Measurements from ENCODE around the gene IL4I1.
"Not testable (repeated sequence)": the region's sequence is repeated elsewhere in the genome, so short reads cannot be mapped to it uniquely, and the experiment has no call there.

The IL4I1 gene, protein sequence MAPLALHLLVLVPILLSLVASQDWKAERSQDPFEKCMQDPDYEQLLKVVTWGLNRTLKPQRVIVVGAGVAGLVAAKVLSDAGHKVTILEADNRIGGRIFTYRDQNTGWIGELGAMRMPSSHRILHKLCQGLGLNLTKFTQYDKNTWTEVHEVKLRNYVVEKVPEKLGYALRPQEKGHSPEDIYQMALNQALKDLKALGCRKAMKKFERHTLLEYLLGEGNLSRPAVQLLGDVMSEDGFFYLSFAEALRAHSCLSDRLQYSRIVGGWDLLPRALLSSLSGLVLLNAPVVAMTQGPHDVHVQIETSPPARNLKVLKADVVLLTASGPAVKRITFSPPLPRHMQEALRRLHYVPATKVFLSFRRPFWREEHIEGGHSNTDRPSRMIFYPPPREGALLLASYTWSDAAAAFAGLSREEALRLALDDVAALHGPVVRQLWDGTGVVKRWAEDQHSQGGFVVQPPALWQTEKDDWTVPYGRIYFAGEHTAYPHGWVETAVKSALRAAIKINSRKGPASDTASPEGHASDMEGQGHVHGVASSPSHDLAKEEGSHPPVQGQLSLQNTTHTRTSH

DNA sequence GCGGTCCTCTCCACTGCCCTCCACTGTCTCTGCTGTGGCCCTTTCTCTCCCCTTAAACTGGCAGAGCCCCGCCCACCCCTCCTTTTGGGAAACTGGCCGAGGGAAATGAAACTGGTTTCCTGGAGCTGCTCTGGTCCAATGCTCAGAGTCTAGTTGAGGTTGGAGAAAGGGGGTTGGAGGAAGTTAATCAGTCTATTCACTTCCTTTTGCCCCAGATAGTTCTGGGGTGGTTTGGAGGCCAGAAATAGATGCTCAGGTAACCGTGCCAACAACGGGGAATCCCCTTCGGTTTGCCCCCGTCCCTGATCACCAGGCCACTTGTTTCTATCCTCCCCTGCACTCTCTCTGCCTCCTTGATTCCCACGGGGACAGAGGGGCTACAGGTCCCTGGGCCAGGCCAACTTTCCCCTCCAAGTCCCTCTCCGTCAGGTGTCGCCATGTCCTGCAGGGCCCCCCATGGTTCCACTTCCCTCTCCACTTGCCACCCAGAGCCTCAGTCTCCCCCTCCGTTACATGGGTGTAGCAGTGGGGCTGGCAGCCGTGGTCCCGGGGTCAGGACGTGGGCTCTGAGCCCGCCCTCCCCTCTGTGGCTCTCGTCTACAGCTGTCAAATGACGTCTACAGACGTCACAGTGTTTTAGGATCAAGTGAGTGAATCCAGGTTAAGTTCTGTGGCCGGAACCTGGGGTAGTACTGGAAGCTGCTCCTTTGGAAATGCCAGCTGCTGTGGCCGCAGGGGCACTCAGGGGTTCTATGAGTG is at the start of gene IL4I1:
Gene IL4I1, minus strand, starts transcription at position 25 of the 759 bp plus-strand sequence. CDS start 727 bp downstream, outside the sequence.
- peak; percentile 78 for DNase-seq (ENCODE audit: low spot score)

DNA sequence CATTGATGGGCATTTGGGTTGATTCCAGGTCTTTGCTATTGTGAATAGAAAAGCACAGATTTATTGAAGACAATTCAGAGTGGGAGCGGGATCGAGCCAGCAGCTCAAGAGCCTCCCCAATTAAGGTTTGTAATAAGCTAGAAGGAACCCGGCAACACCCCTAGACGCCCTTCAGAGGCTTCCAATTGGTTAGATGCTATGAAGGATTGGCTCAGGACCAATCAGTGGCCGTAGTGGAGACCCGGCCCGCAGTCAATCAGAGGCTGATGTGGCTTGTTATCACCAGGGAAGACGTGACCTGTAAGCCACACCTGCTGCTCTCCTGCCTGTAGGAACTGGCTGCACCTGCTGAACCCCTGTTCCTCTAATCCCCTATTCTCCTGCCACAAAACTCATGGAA is 49.7 kb upstream of the IL4I1 start:
- DNase-seq (ENCODE audit: low spot score): no peak

DNA sequence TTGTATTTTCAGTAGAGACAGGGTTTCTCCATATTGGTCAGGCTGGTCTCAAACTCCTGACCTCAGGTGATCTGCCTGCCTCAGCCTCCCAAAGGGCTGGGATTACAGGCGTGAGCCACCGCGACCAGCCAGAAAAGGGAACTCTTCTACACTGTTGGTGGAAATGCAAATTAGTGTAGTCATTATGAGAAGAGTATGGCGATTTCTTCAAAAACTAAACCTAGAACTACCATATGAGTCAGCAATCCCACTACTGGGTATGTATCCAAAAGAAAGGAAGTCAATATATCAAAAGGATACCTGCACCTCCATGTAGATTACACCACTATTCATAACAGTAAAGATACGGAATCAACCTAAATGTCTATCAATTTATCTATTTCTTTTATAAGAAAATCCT is 47.9 kb upstream of the IL4I1 start:
- DNase-seq (ENCODE audit: low spot score): peak; percentile 55

DNA sequence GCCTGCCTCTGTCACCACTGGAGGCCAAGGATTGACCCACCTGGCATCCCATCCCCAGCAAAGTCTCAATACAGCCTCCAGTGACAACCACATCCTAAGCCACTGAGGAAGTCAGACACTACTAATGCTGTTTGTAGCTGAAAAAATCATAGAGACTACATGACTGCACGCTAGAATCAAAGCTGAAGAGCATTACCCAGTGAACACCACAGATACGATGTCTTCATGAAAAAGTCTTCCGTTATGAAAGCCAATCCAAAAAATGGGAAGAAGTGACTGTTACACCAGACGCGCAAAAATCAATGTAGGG is 43.8 kb upstream of the IL4I1 start:
- DNase-seq (ENCODE audit: low spot score): no peak

DNA sequence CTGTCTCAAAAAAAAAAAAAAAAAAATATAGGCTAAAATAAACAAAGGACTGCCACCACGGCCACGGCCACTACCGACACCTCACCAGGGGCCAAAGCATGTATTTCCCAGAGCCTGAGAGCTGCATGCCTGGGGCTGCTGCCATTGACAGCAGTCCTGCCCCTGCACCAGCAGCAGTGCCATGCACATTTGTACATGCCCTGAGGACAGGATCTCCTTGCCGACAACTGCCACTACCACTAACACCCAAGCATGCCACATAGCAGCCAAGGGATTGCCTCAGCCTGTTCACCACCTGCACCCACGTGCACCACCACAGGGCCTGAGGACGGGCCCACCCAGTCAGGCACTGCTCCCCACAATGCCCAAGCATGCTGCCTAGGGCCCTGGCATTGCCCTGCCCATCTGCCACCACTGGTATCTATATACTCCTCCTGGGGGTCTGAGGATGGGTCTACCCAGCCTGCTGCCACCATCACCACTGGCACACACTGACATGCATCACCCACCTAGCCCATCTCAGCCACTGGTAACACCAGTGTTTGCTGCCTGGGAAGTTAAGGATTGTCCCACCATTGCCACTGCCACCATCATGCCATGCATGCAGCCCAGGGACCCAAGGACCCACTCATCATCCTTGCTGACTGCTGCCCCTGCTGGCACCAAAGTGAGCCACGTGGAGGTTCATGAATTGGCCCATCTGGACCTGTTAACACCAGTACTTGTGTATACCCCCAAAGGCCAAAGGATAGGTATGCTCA is 43.2 kb upstream of the IL4I1 start:
- no peak for DNase-seq (ENCODE audit: low spot score)

DNA sequence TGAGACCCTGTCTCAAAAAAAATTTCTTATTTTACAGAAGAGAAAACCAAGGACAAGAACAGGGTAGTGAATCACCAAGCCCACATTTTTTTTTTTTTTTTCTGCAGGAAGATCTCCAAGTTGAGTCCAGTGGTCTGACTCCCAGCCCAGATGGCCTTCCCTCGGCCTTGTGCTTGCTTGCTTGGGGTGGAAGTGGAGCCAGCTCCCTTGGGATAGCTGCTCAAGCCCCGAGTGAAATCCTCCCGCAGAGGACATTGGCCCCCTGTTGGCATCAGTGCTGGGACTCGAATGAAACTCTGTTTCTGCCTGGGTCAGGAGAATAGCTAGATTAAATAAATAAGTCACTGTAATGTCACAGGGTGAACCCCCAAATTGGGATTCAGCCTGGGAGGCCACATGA is 42.0 kb upstream of the IL4I1 start:
- no peak for DNase-seq (ENCODE audit: low spot score)

DNA sequence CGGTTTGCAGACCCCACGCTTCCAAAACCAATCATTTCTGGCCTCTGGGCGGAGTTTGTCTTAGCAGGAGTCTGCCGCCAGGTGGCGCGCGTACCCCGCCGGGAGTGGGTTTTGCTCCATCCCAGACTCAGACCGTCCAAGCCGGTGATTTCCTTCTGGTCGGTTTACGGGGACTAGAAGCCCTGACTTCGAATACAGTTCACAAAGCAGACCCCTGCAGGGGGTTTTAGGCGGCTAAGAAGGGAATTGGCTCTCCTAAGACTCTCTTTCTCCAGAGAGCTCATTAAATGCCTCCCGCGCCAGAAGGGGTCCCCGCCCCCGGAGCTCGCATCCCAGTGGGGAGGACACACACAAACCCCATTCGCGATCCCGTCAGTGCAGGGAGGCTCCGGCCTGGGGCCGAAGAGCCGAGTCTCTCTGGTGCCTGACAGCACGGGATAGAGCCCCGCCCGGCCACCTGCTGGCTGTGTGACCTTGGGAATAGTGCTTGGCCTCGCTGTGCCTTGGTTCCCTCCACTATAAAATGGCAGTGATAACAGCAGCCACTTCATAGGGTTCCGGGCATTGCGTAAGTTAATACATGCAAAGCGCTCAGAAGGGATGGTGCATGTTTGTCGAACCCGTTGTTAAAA is 41.2 kb upstream of the IL4I1 start:
- peak; percentile 82 for DNase-seq (ENCODE audit: low spot score)

DNA sequence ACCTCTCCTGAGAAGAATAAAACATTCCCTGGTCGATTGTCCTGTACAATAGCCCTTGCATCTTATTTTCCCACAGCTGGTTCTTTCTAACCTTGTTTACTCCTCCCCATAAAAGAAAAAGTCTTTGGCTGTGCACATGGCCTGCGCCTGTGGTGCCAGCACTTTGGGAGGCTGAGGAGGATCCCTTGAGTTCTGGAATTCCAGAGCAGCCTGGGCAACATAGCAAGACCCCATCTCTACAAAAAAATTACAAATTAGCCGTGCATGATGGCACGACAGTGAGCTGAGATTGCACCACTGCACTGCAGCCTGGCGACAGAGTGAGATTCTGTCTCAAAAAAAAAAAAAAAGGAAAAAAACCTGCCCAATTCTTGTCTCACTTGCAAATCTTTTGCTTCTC is 39.9 kb upstream of the IL4I1 start:
- no peak for DNase-seq (ENCODE audit: low spot score)

DNA sequence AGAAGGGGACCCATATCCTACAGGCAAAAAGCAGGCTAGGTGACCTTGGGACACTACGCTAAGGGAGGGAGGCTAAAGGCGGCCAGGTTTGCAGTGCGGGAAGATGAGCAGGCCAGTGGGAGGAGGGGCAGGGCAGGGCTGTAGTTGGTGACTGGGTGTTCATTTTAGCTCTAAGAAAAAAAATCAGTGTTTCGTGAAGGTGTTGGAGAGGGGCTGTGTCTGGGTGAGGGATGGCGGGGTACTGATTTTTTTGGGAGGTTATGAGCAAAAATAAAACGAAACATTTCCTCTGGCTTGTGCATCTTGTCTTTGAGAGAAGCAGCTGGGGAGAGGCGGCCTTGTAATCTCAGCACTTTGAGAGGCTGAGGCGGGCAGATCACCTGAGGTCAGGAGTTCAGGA is 37.0 kb upstream of the IL4I1 start:
- DNase-seq (ENCODE audit: low spot score): no peak

DNA sequence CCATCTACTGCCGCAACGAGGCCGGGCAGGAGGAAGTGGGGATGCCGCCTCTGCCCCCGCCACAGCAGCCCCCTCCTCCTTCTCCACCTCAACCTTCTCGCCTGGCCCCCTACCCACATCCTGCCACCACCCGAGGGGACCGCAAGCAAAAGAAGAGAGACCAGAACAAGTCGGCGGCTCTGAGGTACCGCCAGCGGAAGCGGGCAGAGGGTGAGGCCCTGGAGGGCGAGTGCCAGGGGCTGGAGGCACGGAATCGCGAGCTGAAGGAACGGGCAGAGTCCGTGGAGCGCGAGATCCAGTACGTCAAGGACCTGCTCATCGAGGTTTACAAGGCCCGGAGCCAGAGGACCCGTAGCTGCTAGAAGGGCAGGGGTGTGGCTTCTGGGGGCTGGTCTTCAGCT is 36.0 kb upstream of the IL4I1 start:
- peak; percentile 49 for DNase-seq (ENCODE audit: low spot score)

DNA sequence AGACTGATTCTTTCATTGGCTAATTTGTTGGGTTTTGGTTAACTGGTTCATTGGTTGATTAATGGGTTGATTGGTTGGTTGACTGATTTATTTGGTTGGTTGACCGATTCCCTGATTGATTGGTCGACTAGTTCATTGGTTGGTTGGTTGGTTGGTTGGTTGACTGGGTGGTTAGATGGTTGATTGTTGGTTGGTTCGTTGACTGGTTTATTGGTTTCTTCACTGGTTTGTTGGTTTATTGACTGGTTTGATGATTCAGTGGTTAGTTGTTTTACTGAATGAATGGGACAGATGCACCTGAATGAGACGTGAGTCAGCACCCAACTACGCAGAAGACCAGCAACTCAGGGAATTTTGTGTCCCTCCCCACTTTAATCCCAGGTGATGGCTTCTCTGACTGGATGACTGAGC is 35.4 kb upstream of the IL4I1 start:
- DNase-seq (ENCODE audit: low spot score): peak; percentile 22

DNA sequence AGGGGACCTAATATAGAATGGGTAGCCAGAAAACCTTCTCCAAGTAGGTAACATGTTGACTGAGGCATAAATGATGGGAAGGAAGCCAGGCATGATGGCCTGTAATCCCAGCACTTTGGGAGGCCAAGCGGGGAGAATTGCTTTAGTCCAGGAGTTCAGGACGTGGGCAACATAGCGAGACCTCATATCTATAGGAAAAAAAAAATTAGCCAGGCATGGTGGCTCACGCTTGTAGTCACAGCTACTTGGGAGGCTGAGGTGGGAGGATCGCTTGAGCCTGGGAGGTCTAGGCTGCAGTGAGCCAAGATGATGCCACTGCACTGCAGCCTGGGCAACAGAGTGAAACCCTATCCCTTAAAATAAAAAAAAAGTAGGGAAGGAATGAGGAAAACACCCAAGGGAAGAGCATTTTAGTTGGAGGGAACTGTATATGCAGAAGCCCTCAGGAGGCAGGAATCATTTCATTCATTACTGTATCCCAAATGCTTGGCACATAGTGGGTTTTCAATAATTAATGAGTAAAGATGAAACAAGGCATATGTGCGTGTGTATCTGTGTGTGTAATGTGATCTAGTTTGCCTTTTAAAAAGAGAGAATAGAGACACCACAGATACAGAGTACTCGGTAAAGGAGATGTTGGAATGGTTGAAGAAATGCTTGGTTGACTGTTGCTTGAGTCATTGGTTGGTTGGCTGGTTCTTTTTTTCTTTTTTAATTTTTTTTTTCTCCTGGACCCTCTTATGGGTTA is 34.8 kb upstream of the IL4I1 start:
- no peak for DNase-seq (ENCODE audit: low spot score)

DNA sequence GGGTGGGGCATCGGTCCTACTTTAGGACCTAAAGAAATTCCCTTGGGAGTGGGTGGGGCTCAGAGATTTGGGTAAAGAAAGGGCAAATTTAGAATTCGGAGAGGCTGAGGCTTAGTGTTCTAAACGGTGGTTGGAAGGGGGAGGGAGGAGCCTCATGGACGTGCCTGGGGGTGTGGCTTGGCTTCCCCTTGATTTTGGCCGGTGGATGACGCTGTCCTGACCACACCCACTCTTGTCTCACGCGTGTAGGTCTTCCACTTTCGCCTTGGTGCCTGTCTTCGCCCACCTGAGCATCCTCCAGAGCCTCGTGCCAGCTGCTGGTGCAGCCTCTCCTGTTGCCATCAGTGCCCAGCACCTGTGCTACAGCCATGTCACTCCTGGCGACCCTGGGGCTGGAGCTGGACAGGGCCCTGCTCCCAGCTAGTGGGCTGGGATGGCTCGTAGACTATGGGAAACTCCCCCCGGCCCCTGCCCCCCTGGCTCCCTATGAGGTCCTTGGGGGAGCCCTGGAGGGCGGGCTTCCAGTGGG is 33.9 kb upstream of the IL4I1 start:
- DNase-seq (ENCODE audit: low spot score): no peak

DNA sequence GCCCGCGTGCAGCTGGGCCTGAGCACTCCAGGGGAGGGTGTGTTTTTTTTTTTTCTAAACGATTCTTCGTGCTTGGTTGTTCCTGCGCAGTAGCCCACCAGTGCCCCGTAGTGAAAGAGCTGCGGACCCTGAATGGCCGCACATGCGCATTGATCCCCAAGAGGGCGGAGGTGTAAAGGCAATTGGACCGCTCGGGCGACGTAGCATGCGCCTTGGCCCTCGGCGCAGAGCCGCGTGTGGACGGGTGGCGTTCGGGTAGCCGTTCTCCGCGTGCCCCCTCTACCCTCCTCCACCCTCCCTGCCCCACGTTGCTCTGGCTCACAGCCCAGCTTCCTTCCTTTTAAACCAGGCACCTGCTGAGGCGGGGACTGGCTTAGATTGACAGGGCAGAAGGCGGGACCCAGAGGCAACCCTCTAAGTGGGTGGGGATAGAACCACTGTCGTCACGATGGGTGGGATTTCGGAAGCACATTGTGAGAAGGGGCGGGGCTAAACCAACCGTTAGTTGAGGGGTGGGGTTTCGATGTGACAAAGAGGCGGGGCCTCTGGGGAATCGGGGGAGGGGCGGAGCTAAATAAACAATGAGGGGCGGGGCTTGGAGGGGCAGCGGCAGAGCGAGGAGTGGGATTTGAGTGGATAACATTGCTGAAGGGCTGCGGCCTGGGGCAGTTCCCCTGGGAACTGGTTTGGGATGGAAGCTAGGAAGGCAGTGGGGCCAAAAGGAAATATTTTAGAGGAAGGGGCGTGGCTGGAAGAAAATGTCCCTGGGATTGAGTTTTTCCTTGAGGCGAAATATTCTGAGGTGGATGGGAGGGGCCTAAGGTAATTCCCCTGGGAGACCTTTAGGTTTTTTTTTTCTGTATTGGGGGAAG is 33.2 kb upstream of the IL4I1 start:
- peak; percentile 97 for DNase-seq (ENCODE audit: low spot score)

DNA sequence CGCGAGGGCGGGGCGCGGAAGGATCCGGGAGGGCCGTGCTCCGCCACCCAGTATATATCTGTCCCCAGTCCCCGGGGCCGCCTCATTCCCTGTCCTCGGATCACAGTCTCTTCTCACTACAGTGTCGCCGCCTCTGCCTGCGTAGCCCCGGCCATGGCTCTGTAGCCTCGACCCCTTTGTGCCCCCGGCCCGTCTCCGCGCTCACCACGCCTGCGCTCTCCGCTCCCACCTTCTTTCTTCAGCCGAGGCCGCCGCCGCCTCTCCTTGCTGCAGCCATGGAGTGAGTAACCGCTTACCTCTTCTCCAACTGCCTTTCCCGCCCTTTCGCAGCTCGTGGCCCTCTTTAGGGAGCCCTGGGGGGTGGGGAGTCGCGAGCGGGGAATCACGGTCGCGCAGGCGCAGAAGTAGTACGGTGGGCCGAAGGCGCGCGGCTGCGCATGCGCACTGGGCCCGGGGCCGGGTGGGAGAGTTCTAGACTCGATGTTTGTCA is 32.5 kb upstream of the IL4I1 start, which contains the start of the genes ATF5 and NUP62:
Gene ATF5, plus strand, starts transcription at position 85 of the 490 bp plus-strand sequence. CDS start 1,646 bp downstream, outside the sequence.
Gene NUP62, minus strand, starts transcription at position 384 of the 490 bp plus-strand sequence. CDS start 19,697 bp downstream, outside the sequence.
- DNase-seq (ENCODE audit: low spot score): peak; percentile 92

DNA sequence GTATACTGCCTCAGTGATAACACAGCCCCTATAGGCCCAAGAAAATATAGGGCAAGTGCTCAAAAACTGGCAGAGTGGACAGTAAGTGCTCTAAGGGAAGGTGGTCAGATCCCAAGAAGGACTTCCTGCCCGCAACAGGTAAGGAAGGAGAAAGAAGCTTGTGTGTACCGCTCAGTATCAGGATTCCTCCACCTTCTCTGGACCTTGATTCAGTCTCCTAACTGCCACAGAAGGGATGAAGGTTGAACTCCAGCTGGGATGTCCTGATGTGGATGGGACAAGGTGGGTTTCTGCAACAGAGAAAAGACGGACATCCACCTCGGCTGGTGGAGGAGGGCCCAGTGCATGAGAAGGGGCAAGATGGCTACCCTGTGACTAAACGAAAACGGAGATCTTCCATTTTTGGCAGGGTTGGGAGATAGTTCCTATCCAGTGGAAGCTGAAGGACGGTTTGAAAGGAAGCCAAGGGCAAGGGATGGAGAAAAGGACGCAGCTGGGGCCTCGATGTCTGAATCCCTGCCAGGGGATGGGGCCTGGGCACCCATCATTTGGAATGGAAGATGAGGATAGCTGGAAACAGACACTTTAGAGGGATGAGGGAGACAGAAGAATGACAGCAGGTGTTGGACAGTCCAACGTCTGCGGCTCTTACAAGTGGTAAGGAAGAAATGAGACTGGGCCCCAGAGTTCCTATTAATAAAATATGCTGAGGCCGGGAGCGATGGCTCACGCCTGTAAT is 31.0 kb upstream of the IL4I1 start:
- DNase-seq (ENCODE audit: low spot score): no peak

DNA sequence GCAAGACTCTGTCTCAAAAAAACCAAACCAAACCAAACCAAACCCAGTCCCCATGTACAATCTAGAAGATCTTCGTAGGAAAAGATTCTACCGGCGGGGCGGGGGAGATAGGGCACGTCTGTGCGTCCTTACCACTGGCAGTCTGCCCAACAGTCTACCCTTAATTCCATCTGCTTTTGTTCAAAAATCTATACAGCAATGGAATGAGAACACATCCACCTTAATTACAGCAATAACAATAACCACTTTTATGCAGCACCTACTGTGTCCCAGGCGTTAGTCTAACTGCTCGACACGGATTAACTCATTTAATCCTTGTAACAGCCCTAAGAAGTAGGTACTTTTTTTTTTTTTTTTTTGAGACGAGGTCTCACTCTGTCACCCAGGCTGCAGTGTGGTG is 29.8 kb upstream of the IL4I1 start:
- no peak for DNase-seq (ENCODE audit: low spot score)

DNA sequence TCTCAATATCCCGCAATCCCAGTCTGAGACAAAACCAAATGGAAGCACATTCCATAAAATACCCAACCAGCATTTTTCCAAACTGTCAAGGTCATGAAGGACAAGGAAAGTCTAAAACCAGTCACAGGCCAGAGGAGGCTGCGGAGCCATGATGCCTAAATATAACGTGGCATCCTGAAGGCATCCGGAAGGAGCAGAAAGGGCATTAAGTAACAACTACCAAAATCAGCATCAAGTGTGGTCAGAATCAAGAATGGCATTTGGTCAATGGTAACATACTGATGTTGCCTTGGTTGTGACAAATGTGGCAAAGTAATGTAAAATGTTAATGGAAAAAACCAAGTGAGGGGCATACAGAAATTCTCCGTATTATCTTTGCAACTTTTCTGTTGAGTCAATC is 28.8 kb upstream of the IL4I1 start:
- DNase-seq (ENCODE audit: low spot score): no peak

DNA sequence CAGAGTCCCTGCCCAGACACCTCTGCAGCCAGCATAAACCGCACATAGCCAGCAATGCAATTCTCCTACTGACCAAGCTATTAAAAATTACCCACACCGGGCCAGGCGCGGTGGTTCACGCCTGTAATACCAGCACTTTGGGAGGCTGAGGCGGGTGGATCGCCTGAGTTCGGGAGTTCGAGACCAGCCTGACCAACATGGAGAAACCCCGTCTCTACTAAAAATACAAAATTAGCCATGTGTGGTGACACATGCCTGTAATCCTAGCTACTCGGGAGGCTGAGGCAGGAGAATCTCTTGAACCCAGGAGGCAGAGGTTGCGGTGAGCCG is 28.2 kb upstream of the IL4I1 start:
- not testable (repeated sequence) for DNase-seq (ENCODE audit: low spot score)

All from activated CD4-positive, alpha-beta T cell treated with anti-CD3 and anti-CD28 coated beads, Interleukin-2, Interleukin-4, amounts not matched to agents 100 ng/mL and 50 ng/mL, durations not matched to agents 16 hours and 8 hours (primary cell).